B cell (primary cell): Measurements from ENCODE around the gene RNF223. TPM values are rescaled to one million over a fixed set of nuclear protein-coding genes. Genes with fewer than 3 reads are reported as not detected.

Source experiments
- ATAC-seq: fragments of 200-7000 bp; cut with Tn5 transposase; one replicate; pipeline ENCODE4 v1.10.0; 2021; ENCODE audit warnings: low read depth, mild to moderate bottlenecking, moderate number of reproducible peaks, moderate library complexity
- CTCF ChIA-PET: fragments of 350-600 bp; sonication (Branson Sonifier 250); formaldehyde crosslinking; loops from one replicate; lab custom pipeline; 2021; ENCODE audit warnings: antibody characterized with exemption, inconsistent platforms; lab: Charles Lee
- POLR2A ChIA-PET: fragments of 350-600 bp; sonication (Branson Sonifier 250); formaldehyde crosslinking; loops from one replicate; lab custom pipeline; 2021; ENCODE audit warnings: antibody characterized with exemption; lab: Charles Lee
- DNase-seq: peaks from one replicate; pipeline ENCODE4 v3.0.0; 2013
- H2AFZ ChIP-seq: 2 replicates; pipeline ENCODE4 v1.6.1; 2012; ENCODE audit warnings: mild to moderate bottlenecking, low read depth, low read length; ENCODE audit not compliant: insufficient read depth, poor library complexity, severe bottlenecking
- H3K27ac ChIP-seq, 2 donors: 1 replicate in 1 of 2; 2 replicates in 1 of 2; pipeline ENCODE4 v1.5.1; 2012 to 2013; ENCODE audit warnings: low read length in 2 of 2, mild to moderate bottlenecking in 2 of 2, moderate library complexity in 1 of 2
- H3K27me3 ChIP-seq, 4 experiments: fragments of 200-600 bp in 1 of 4; sonication (generic) in 1 of 4; replicated peaks in 1 of 4; 1 replicate in 2 of 4; 2 replicates in 2 of 4; pipeline versions ENCODE4 v1.6.1 to v1.7.0; 2013 to 2016; ENCODE audit warnings: low read length in 3 of 4, mild to moderate bottlenecking in 2 of 4, mixed read lengths in 1 of 4, moderate library complexity in 1 of 4; ENCODE audit not compliant: insufficient read depth in 4 of 4, control insufficient read depth in 3 of 4; ENCODE audit errors: control extremely low read depth in 1 of 4
- H3K36me3 ChIP-seq, 2 experiments: replicated peaks in 1 of 2; 1 replicate in 1 of 2; 2 replicates in 1 of 2; pipeline versions ENCODE4 v1.6.1 to v1.7.1; 2013; ENCODE audit warnings: low read length in 1 of 2; ENCODE audit not compliant: insufficient read depth in 2 of 2, control insufficient read depth in 1 of 2; ENCODE audit errors: control extremely low read depth in 1 of 2, extremely low read depth in 1 of 2
- H3K4me1 ChIP-seq, 2 donors: fragments of 200-600 bp in 1 of 2; sonication (generic) in 1 of 2; 1 replicate in 1 of 2; 2 replicates in 1 of 2; pipeline versions ENCODE4 v1.5.1 to v1.6.1; 2013 to 2017; ENCODE audit warnings: low read length in 2 of 2; ENCODE audit not compliant: control insufficient read depth in 2 of 2, insufficient read depth in 2 of 2
- H3K4me2 ChIP-seq: replicated peaks from 2 replicates; pipeline ENCODE3; 2012; ENCODE audit warnings: mild to moderate bottlenecking, low read depth, low read length; ENCODE audit not compliant: poor library complexity, severe bottlenecking
- H3K4me3 ChIP-seq, 5 experiments: fragments of 200-600 bp in 1 of 5; sonication (generic) in 1 of 5; 1 replicate in 3 of 5; 2 replicates in 2 of 5; pipeline versions ENCODE4 v1.5.1 to v1.7.0; 2011 to 2016; ENCODE audit warnings: low read length in 4 of 5, mild to moderate bottlenecking in 4 of 5, low read depth in 2 of 5, control low read depth in 1 of 5, moderate library complexity in 1 of 5; ENCODE audit not compliant: insufficient read depth in 1 of 5; ENCODE audit errors: control extremely low read depth in 1 of 5, extremely low read depth in 1 of 5
- H3K79me2 ChIP-seq: fragments of 200-600 bp; sonication (generic); one replicate; pipeline ENCODE4 v1.6.0; 2016; ENCODE audit warnings: low read length; ENCODE audit not compliant: control insufficient read depth, insufficient read depth
- H3K9ac ChIP-seq: fragments of 200-600 bp; sonication (generic); 2 replicates; pipeline ENCODE4 v1.6.1; 2017; ENCODE audit warnings: mild to moderate bottlenecking, low read length, moderate library complexity
- H3K9me3 ChIP-seq, 3 donors: one replicate each; pipeline versions ENCODE4 v1.6.1 to v1.7.1; 2013; ENCODE audit warnings: low read length in 2 of 3; ENCODE audit not compliant: control insufficient read depth in 2 of 3, insufficient read depth in 1 of 3; ENCODE audit errors: control extremely low read depth in 1 of 3
- H4K20me1 ChIP-seq: 2 replicates; pipeline ENCODE4 v1.6.0; 2012; ENCODE audit warnings: mild to moderate bottlenecking, low read length; ENCODE audit not compliant: insufficient read depth, control insufficient read depth, poor library complexity, severe bottlenecking
- H3K27ac Mint-ChIP-seq: one replicate; pipeline ENCODE4 v1.8.0; 2021; ENCODE audit warnings: mixed read lengths
- H3K27me3 Mint-ChIP-seq: one replicate; pipeline ENCODE4 v1.8.0; 2021; ENCODE audit warnings: mixed read lengths
- H3K4me1 Mint-ChIP-seq: one replicate; pipeline ENCODE4 v1.8.0; 2021; ENCODE audit warnings: mixed read lengths
- H3K4me3 Mint-ChIP-seq: one replicate; pipeline ENCODE4 v1.8.0; 2021; ENCODE audit warnings: mixed read lengths
- H3K9me3 Mint-ChIP-seq: one replicate; pipeline ENCODE4 v1.8.0; 2022; ENCODE audit warnings: mixed read lengths; ENCODE audit not compliant: insufficient read depth
- CTCF ChIP-seq: fragments of 200-600 bp; IDR thresholded peaks from one replicate; pipeline ENCODE4 v1.8.0; 2022; ENCODE audit warnings: antibody characterized with exemption, mild to moderate bottlenecking
- EZH2 ChIP-seq: IDR thresholded peaks from 2 replicates; pipeline ENCODE4 v1.6.1; 2012; ENCODE audit warnings: borderline replicate concordance, low read depth, mild to moderate bottlenecking, moderate library complexity, low read length; ENCODE audit not compliant: insufficient read depth, poor library complexity, severe bottlenecking
- WGBS: methylation state at CpG from one replicate; pipeline ENCODE4 v1.1.5; 2013; ENCODE audit warnings: missing lambda C conversion rate; ENCODE audit not compliant: insufficient coverage; 5-methylcytosine and 5-hydroxymethylcytosine counted together
- intact Hi-C: fragments of 100-400 bp; cut with micrococcal nuclease; formaldehyde crosslinking; loops from one replicate; pipeline ENCODE4 v1.10.0; 2022
- polyA plus RNA-seq: library from polyadenylated mRNA; depleted of rRNA; stranded (reverse); fragments of >200 nt; gene quantifications from 2 replicates; pipeline ENCODE4 v1.2.3, GENCODE V29; 2012
- total RNA-seq, 2 donors: library from RNA; stranded (reverse); fragments of 120-200 nt in 1 of 2; gene quantifications; 1 replicate in 1 of 2; 2 replicates in 1 of 2; pipeline versions ENCODE4 v1.2.3 to v1.2.4, GENCODE V29; 2013 to 2022

Gene RNF223
- total and polyA plus RNA-seq, 2 donors (not counting 1 experiment from before 2014, with no cell fraction given), result not detected

- DNase-seq, result peak; percentile 13
- H3K4me1 ChIP-seq, result peaks cover 11 to 14% of the 10 kb centered on the region in 2 donors
- H3K79me2 ChIP-seq, result no peaks in the 10 kb centered on the region
- H3K4me2 ChIP-seq, result no peak overlapping the region
- ATAC-seq, result no peak
- TF ChIP-seq CTCF, result no peak
- TF ChIP-seq EZH2, result no peak
- H3K9me3 ChIP-seq, result peaks cover 0 to 4% (median 0%) of the 10 kb centered on the region in 3 donors
- Mint-ChIP-seq H3K4me3 (no peak overlapping the region), H3K27ac (no peak overlapping the region), H3K4me1 (peaks cover 5% of the 10 kb centered on the region), H3K9me3 (no peaks in the 10 kb centered on the region), H3K27me3 (no peaks in the 10 kb centered on the region)
- CTCF ChIA-PET, result no interaction called here
- intact Hi-C loops, result no loop called here
- peaks cover 0 to 12% (median 4%) of the 10 kb centered on the region in 4 experiments for H3K27me3 ChIP-seq
- H4K20me1 ChIP-seq, result no peaks in the 10 kb centered on the region
- POLR2A ChIA-PET, result no interaction called here
- WGBS, result 93% methylated on average over 43 of the region's 43 CpGs
- no peak overlapping the region for H3K27ac ChIP-seq
- H2AFZ ChIP-seq, result no peak overlapping the region
- no peaks in the 10 kb centered on the region for H3K36me3 ChIP-seq
- H3K4me3 ChIP-seq, result no peak overlapping the region
- H3K9ac ChIP-seq, result no peak overlapping the region
These were observed 9.6 kb upstream of the RNF223 start for GRCh38 chr1:1083416-1084371.
